Measurements from ENCODE around the gene C1orf52. TPM values are rescaled to one million over a fixed set of nuclear protein-coding genes. Genes with fewer than 3 reads are reported as not detected.

C1orf52 gene
- total and polyA plus RNA-seq, 9 of the 15 experiments (the other 6 are each of a cell fraction or from before 2014, with no cell fraction given), result 17.0 to 38.5 (median 33.0) TPM

- TF ChIP-seq MITF (IDR thresholded peaks at IDR 0.05) (no peak), PKNOX1 (IDR thresholded peaks at IDR 0.05) (no peak), TRIM25 (IDR thresholded peaks at IDR 0.05; ENCODE audit: borderline replicate concordance) (no peak), ZEB2 (IDR thresholded peaks at IDR 0.05) (0 out of 2 replicates have a peak, but pooled peaks have one; percentile 32), E2F3 (CRISPR knock-in tag; IDR thresholded peaks at IDR 0.05) (no peak), ZNF518B (CRISPR knock-in tag; IDR thresholded peaks at IDR 0.05) (no peak), ZBTB2 (IDR thresholded peaks at IDR 0.05) (no peak), HCFC1 (IDR thresholded peaks at IDR 0.05; ENCODE audit: low read depth, low read length) (no peak), ZNF174 (CRISPR knock-in tag; IDR thresholded peaks at IDR 0.05) (no peak), ZFX (CRISPR knock-in tag; IDR thresholded peaks at IDR 0.05) (no peak), E2F4 (CRISPR knock-in tag; IDR thresholded peaks at IDR 0.05; ENCODE audit: low read depth) (no peak), ZNF586 (CRISPR knock-in tag; conservative IDR thresholded peaks at IDR 0.05) (no peak), CLOCK (CRISPR knock-in tag; IDR thresholded peaks at IDR 0.05; ENCODE audit: borderline replicate concordance) (no peak)
These were observed 29.9 kb upstream of the C1orf52 start (continued) for GRCh38 chr1:85289207-85289847.
